Fibroblast of skin of back (primary cell): ENCODE data around the gene FAIM2. TPM values are rescaled to one million over a fixed set of nuclear protein-coding genes. Genes with fewer than 3 reads are reported as not detected.
A peak's percentile ranks its signal among the peaks of the same experiment; 100 is the strongest.

Experiments
- DNase-seq: peaks from one replicate; pipeline ENCODE4 v3.0.0-alpha.2; 2013
- polyA plus RNA-seq, 2 experiments: library from polyadenylated mRNA; unstranded; fragments of 120-200 nt; gene quantifications; one replicate each; pipeline ENCODE4 v1.2.1, GENCODE V29; 2013; ENCODE audit not compliant: insufficient read length in 2 of 2

The FAIM2 gene
- polyA plus RNA-seq (2013, experiment 1 of 2; ENCODE audit: insufficient read length): 0.97 TPM
- polyA plus RNA-seq (2013, experiment 2 of 2; ENCODE audit: insufficient read length): 0.42 TPM

- DNase-seq: peak; percentile 63
These were observed at the start of gene FAIM2 for GRCh38 chr12:49903700-49904423. FAIM2 (minus strand) TSS chr12:49903900; CDS start chr12:49903792, 108 bp downstream.

DNA sequence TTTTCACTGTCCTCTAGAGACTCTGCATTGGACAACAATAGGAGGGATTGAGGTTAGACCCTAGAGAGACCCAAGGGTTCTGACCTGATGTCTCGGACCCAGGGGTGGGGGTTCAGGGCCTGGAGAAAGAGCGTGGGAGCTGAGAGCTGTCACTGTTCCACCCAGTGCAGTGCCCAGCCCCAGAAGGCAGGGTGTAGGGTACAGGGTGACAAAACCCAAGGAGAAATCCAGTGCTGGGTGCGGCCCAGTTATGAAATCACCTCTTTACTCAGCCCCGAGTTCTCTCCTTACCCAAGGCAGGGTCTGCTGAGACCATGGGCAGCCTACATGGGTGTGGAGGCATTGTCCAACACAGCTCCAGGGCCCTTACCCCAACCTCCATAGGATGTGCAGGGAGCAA is 49.5 kb upstream of the FAIM2 start:
- DNase-seq: no peak

DNA sequence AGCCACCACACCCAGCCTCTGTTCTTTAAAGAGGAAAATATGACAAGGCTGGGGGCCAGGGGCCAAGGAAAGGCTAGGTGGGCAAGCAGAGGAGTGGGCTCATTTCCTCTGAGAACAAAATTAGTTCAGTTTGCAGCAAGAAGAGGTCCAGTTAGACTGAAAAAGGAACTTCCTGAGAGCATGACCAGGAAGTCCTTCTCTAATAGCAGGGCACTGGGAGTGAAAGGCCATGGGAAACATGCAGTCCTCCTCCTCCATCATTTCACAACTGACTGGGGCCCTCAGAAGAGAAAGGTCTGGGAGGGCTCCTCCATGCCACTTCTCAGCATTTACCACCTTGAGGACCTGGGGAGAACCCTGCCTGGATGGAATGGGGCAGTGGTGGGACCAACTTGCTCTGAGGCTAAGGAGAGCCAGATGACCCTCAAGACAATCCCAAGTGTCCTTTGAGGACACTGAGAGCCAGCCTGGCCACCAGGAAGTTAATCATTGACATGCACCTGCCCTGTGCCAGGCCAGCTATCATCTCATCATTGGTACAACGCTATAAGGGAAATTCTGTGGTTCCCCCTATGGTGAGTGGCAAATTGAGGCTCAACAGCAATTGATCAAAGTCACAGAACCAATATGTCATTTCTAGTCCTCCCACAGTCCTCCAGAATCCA is 48.8 kb upstream of the FAIM2 start:
- no peak for DNase-seq

DNA sequence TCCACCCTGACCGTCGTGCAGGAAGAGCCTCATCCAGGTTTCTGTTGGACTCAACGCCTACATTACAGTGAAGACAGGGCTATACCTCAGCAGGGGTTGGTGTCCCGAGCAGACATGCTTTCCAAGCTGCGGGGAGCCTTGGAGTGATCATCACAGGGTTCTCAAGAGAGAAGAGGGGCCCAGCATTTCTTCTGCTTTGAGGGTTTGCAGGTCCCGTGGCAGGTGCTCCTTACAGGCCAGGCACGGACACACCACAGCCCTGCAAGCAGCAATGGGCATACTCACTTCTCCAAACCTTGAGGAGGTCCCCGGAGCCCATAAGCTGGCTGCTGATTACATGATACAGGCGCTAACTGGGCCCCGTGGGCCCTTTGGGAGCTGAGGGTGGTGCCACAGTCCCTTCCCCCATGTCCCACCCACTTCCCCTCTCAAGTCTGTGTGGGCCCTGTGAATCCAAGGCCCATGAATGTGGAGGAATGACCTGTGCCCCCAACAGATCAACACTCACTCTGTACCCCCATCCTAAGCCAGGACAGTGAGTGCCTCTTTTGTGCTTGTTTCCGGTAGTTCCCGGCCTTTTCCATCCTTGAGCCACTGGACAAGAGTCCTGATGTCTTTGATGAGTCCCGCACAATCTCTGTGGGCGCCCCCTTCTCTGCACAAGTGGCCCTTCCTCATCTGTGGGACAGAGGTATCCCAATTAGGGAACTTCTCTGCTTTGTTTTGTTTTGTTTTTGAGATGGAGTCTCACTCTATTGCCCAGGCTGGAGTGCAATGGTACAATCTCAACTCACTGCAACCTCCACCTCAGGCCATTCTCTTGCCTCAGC is 47.9 kb upstream of the FAIM2 start:
- DNase-seq: no peak

DNA sequence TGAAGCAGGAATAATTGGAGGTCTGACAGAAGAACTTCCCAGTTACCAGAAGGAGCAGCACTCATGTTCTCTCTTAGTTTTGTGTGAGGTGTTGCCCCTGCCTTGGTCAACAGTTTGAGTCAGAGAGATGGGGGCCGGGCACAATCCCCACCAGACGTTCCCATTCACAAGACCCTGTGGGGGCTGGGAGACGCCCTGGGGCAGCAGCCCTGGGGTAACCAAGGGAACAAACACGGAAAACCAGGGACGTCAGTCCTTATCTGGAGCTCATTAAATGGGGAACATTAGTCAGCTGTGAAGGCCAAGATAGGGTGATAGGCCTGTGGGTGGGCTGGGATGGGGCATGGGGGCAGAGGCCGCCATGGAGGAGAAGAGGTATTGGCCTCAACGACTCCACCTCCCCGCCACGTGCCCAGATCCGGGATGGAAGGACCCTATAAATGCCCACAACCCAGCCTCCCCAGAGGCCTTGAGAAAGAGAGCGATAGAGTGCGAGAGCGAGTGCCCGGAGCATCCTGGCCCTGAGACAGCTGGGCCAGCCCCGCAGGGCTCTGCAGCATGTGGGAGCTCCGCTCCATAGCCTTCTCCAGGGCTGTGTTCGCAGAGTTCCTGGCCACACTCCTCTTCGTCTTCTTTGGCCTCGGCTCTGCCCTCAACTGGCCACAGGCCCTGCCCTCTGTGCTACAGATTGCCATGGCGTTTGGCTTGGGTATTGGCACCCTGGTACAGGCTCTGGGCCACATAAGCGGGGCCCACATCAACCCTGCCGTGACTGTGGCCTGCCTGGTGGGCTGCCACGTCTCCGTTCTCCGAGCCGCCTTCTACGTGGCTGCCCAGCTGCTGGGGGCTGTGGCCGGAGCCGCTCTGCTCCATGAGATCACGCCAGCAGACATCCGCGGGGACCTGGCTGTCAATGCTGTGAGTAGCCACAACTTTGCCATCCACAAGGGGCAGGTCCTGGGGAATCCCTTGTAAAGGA is 46.9 kb upstream of the FAIM2 start, which contains the start of gene AQP2:
Gene AQP2 (plus strand): TSS at position 465 of the 979 bp plus-strand sequence. CDS start 94 bp downstream, at position 559.
- DNase-seq: no peak

- DNase-seq: no peak
These were observed 46.2 kb upstream of the FAIM2 start for GRCh38 chr12:49949866-49950265.

DNA sequence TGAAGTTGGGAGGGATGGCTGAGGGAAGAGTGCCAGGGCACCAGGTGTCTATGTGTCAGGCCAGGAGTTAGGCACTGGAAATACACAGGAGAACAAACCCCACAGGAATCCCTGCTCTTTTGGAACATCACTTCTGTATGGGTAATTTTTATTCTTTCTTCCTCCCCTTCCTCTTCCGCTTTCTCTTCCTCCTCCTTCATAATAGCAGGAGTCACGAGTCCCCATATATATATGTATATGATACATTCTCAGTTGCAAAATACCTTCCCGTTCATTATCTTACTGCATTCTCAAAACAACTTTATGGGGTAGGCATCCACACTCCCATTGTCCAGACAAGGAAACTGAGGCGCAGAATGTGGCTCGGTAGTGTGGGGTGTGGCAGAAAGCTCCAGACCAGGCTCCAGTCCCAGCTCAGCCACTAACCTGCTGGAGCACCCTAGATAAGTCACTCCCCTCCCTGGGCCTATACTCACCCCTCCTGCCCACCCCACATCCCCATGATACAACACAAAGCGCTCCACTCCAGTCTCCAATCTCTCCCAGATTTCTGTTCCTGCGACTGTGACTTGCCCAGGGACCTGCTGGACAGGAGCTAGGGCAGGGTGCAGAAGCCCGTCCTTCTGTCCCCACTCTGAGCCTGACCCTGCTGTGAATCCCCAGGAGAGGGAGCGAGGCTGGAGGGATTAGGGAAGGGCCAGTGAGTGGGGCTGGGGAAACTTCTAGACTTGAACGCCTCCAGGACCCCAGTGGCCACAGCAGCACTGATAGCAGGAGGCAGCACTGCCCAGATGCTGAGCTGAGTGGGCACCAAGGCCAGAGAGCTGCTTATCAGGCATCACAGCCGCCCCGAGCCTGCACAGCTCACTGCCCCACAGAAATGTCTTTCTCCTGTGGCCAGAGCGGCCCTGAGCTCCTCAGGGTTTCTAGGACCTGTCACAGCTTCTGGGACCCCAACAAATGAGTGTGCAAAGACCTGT is 45.5 kb upstream of the FAIM2 start:
- DNase-seq: no peak

DNA sequence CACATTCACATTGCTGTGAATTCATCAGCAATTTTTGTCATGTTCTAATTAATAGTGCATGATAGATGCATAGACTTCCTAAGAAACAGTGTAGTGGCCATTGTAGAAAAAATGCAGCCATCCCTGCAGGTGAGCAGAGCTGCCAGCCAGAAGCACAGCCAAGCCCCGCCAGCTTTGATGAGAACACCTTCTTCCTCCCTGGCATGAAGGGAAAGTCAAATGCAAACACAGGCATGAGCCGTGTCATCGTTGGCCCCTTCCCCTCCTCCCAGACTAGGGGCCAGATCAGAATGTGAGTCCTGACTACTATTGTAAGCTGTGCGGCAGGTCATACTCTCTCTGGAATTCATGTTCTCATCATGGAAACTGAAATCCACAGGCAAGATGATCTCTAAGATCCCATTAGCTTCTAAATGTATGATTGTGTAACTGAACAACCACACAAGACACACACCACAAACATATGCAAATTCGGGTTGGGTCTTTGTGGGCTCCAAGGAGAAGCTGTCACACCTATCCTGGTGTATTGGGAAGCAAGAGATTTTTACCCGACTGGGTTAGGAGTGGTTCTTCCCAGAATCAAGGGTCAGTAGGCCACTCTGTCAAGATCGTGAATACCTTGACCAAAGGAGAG is 44.0 kb upstream of the FAIM2 start:
- DNase-seq: no peak

GRCh38 chr12:49946497-49946896 is 42.8 kb upstream of the FAIM2 start:
- no peak for DNase-seq

GRCh38 chr12:49946086-49946485 is 42.4 kb upstream of the FAIM2 start:
- no peak for DNase-seq

DNA sequence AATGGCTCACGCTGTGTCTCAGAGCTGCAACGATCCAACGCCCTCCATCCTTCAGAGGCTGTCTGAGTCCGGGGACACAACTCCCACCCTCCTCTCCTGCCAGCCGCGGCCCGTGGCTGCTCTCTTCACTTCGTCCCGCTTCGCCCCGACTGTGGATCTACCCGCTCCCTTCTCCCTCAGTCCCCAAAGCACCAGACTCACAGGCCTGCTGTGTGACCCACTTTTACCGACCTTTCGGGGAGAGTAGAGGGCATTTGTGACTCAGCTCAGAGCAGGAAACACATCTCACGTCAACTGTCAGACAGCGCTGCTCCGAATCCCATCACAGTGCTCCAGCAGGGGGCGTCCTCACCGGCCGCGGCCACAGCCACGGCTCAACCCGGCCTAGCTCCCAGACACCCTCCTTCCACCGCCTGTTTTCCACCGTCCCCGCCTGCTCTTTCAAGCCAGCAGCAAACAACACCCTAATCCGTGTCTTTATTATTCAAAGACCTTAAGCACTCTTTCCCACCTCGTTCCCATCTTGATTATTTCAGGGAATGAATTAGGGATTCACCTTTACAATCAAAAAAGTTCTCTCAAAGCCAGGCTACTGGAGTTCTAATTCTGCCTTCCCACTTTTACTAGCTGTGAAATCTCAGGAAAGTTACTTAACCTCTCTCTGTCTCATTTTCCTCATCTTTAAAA is 41.8 kb upstream of the FAIM2 start:
- DNase-seq: peak; percentile 80

DNA sequence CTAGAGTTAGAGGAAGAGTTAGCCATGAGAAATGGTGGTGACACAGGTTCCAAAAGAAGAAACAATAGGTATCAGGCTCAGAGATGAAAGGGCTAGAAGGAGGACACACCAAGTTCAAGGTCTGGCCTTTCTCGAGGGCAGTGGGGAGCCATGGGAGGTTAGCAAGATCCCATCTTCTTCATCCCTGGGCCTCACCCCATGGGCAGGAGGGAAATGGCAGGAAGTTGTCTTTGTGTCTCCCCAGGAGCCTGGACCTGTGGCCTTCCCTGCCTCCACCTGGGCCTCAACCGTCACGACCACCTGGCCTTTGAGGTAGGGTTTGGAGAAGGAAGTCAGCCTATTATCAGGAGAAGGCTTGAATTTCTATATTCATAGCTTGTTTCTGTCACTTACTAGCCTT is 41.0 kb upstream of the FAIM2 start:
- no peak for DNase-seq

GRCh38 chr12:49944046-49944445 is 40.3 kb upstream of the FAIM2 start:
- DNase-seq: no peak

- DNase-seq: no peak
These were observed 39.9 kb upstream of the FAIM2 start for GRCh38 chr12:49943625-49943960.

DNA sequence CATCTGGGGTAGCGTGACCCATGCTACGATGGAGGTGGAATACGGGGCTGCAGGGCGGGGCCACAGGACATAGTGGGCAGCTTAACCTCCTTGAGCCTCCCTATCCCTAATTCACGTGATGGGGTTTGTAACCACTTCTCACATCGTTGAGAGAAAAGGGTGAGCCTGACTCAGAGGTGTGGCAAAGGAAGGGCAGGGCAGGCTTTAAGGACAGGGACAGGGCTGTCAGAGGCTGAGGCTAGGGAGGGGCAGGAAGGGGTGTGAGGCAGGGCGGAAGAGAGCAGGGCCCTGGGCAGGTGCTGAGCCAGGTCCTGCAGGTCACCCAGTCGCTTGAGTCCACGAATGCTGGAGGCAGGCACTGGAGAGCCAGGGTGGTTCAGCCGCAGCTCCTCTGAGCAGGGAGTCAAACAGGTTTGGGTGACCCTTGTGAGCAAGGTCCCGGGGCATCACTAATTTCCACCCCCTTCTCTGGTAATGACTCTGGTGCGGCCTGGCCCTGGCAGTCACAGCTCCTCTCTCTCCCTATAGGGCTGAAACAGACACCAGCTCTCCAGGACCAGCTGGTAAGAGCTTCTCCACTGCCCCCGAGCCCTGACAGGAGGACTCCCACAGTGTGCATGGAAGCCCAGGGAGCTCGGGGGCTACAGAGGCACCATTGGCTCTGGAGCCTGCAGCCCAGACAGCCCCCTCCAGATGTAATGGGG is 39.4 kb upstream of the FAIM2 start:
- no peak for DNase-seq

- no peak for DNase-seq
These were observed 38.8 kb upstream of the FAIM2 start for GRCh38 chr12:49942512-49942893.

DNA sequence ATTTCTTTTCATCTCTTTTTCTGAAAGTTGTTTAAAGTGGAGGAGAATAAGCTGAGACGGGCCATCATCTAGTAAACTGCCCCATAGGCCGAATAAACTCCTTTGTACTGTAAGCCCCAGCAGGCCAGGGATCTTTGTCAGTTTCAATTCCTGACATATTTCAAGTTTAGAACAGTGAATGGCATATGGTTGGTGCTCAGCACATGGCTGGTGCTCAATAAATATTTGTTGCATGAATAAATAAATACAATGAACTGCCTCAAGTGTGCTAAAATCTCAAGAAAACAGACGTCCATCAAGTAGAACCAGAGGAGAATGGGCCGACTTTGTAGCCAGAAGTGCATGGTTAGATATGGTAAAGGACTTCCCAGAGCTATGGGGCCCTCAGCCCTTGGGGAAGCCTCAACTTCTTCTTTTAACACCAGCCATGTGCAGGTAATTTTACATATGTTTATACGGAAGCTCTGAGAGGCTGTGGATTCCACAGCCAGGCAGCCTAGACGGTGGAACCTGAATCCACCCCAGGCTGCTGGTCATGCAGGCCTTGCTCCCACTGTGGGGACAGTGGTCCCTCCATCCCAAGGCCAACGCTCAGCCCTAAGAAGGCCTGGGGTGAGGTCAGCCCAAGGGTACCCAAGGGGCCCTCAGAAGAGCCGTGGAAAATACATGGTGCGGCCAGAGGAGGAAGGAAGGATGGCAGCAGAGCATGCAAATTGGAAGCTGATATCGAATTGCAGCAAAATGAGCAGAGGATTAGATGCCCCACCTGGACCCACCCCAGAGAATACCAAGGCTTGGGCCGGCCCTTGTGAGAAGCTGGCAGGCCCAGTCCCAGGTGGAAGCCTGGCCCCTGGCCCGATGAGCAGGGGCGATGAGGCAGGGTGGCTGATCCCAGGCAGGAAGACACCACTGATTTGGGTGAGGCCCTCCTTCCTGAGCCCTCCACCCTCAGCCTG is 38.1 kb upstream of the FAIM2 start:
- no peak for DNase-seq

GRCh38 chr12:49939707-49940106 is 36.0 kb upstream of the FAIM2 start:
- DNase-seq: no peak
